H1 (cell line): ENCODE data around the gene LPAR3. TPM values are rescaled to one million over a fixed set of nuclear protein-coding genes. Genes with fewer than 3 reads are reported as not detected.

Experiments used
- CTCF ChIA-PET: fragments of 300-600 bp; sonication (Branson Sonifier 250); formaldehyde crosslinking; loops from one replicate; lab custom pipeline; 2021; ENCODE audit not compliant: partially characterized antibody; lab: Charles Lee
- POLR2A ChIA-PET: fragments of 300-600 bp; sonication (Branson Sonifier 250); formaldehyde crosslinking; loops from one replicate; lab custom pipeline; 2021; ENCODE audit warnings: inconsistent platforms; ENCODE audit not compliant: partially characterized antibody; lab: Charles Lee
- DNase-seq, 2 experiments: peaks; one replicate each; pipeline versions ENCODE4 v3.0.0 to v3.0.0-alpha.2; 2010 to 2022; ENCODE audit warnings: low spot score in 2 of 2, low read depth in 1 of 2, mixed read lengths in 1 of 2
- FAIRE-seq: peaks from 2 replicates; lab custom pipeline; 2011; peaks lifted over from hg19 to GRCh38; lab: Jason Lieb, UNC
- H2AFZ ChIP-seq: 2 replicates; pipeline ENCODE4 v1.8.1; 2012; ENCODE audit warnings: low read length, inconsistent platforms
- H2AK5ac ChIP-seq: 2 replicates; pipeline ENCODE4 v1.6.1; 2013; ENCODE audit warnings: low read depth, low read length
- H2BK120ac ChIP-seq: replicated peaks from 2 replicates; pipeline ENCODE3; 2013; ENCODE audit warnings: low read depth, low read length, inconsistent platforms
- H2BK12ac ChIP-seq: 2 replicates; pipeline ENCODE4 v1.6.1; 2013; ENCODE audit warnings: low read depth, low read length
- H2BK15ac ChIP-seq: 2 replicates; pipeline ENCODE4 v1.6.1; 2013; ENCODE audit warnings: low read length
- H2BK20ac ChIP-seq: 2 replicates; pipeline ENCODE4 v1.6.1; 2013; ENCODE audit warnings: low read length
- H2BK5ac ChIP-seq: 2 replicates; pipeline ENCODE4 v1.6.1; 2013; ENCODE audit warnings: low read depth, low read length
- H3K14ac ChIP-seq: 2 replicates; pipeline ENCODE4 v1.6.1; 2013; ENCODE audit warnings: inconsistent platforms; ENCODE audit not compliant: insufficient read length
- H3K18ac ChIP-seq: 2 replicates; pipeline ENCODE4 v1.6.1; 2013; ENCODE audit warnings: low read length; ENCODE audit errors: extremely low read depth
- H3K23ac ChIP-seq: 2 replicates; pipeline ENCODE4 v1.6.1; 2013; ENCODE audit warnings: inconsistent platforms; ENCODE audit not compliant: insufficient read length
- H3K23me2 ChIP-seq: 2 replicates; pipeline ENCODE4 v1.6.1; 2013; ENCODE audit warnings: low read depth, low read length
- H3K27ac ChIP-seq: 2 replicates; pipeline ENCODE4 v1.6.1; 2011; ENCODE audit warnings: low read depth, low read length, inconsistent platforms
- H3K27me3 ChIP-seq, 4 experiments: replicated peaks in 1 of 4; 1 replicate in 1 of 4; 2 replicates in 3 of 4; pipeline versions ENCODE4 v1.6.1 to v1.8.1; 2011 to 2013; ENCODE audit warnings: low read length in 3 of 4, mild to moderate bottlenecking in 3 of 4, inconsistent platforms in 2 of 4, mixed read lengths in 2 of 4, moderate library complexity in 1 of 4; ENCODE audit not compliant: control insufficient read depth in 3 of 4, insufficient read depth in 3 of 4; ENCODE audit errors: extremely low read depth in 1 of 4
- H3K36me3 ChIP-seq, 4 experiments: 2 replicates each; pipeline versions ENCODE4 v1.6.1 to v1.8.1; 2011 to 2013; ENCODE audit warnings: mild to moderate bottlenecking in 4 of 4, low read length in 3 of 4, moderate library complexity in 2 of 4, control low read depth in 1 of 4, inconsistent platforms in 1 of 4; ENCODE audit not compliant: insufficient read depth in 4 of 4, control insufficient read depth in 2 of 4
- H3K4ac ChIP-seq: replicated peaks from 2 replicates; pipeline ENCODE3; 2013; ENCODE audit warnings: low read length, low read depth, mixed read lengths, inconsistent platforms; ENCODE audit not compliant: insufficient read length
- H3K4me1 ChIP-seq, 4 experiments: replicated peaks in 1 of 4; 1 replicate in 1 of 4; 2 replicates in 3 of 4; pipeline versions ENCODE4 v1.6.1 to v1.8.1; 2011 to 2013; ENCODE audit warnings: low read length in 3 of 4, inconsistent platforms in 2 of 4, mixed read lengths in 1 of 4; ENCODE audit not compliant: insufficient read depth in 4 of 4, control insufficient read depth in 3 of 4
- H3K4me2 ChIP-seq, 2 experiments: 2 replicates each; pipeline versions ENCODE4 v1.6.1 to v1.8.1; 2011 to 2013; ENCODE audit warnings: low read depth in 2 of 2, low read length in 2 of 2, control low read depth in 1 of 2, inconsistent platforms in 1 of 2, mild to moderate bottlenecking in 1 of 2; ENCODE audit not compliant: insufficient read depth in 1 of 2
- H3K4me3 ChIP-seq, 4 experiments: fragments of 200-600, 300-600 bp in 1 of 4; sonication (generic), shearing (Covaris generic), sonication (Bioruptor Twin) in 1 of 4; 2 replicates each; pipeline versions ENCODE4 v1.5.1 to v1.8.1; 2011 to 2016; ENCODE audit warnings: low read length in 4 of 4, low read depth in 3 of 4, control low read depth in 2 of 4, inconsistent platforms in 2 of 4, mild to moderate bottlenecking in 2 of 4, mixed read lengths in 1 of 4, moderate library complexity in 1 of 4; ENCODE audit not compliant: insufficient read depth in 2 of 4; ENCODE audit errors: extremely low read depth in 1 of 4
- H3K56ac ChIP-seq: replicated peaks from 2 replicates; pipeline ENCODE3; 2013; ENCODE audit warnings: low read depth, mild to moderate bottlenecking, mixed read lengths, low read length, inconsistent platforms; ENCODE audit not compliant: insufficient read length
- H3K79me1 ChIP-seq: 2 replicates; pipeline ENCODE4 v1.6.1; 2013; ENCODE audit warnings: low read depth, low read length, control low read depth
- H3K79me2 ChIP-seq, 2 experiments: 2 replicates each; pipeline versions ENCODE4 v1.6.1 to v1.8.1; 2012 to 2013; ENCODE audit warnings: low read length in 2 of 2, mild to moderate bottlenecking in 2 of 2, inconsistent platforms in 1 of 2; ENCODE audit not compliant: insufficient read depth in 2 of 2, control insufficient read depth in 1 of 2
- H3K9ac ChIP-seq, 4 experiments: replicated peaks in 1 of 4; 1 replicate in 1 of 4; 2 replicates in 3 of 4; pipeline versions ENCODE4 v1.6.1 to v1.8.1; 2011 to 2013; ENCODE audit warnings: low read depth in 3 of 4, low read length in 3 of 4, control low read depth in 2 of 4, mild to moderate bottlenecking in 2 of 4, moderate library complexity in 2 of 4, inconsistent platforms in 1 of 4; ENCODE audit errors: extremely low read depth in 1 of 4
- H3K9me3 ChIP-seq, 2 experiments: 2 replicates each; pipeline versions ENCODE4 v1.6.1 to v1.8.1; 2012 to 2013; ENCODE audit warnings: mild to moderate bottlenecking in 2 of 2, moderate library complexity in 2 of 2, control low read depth in 1 of 2, inconsistent platforms in 1 of 2, low read depth in 1 of 2, low read length in 1 of 2, mixed read lengths in 1 of 2; ENCODE audit not compliant: insufficient read depth in 2 of 2
- H4K20me1 ChIP-seq, 2 experiments: replicated peaks in 1 of 2; 2 replicates each; pipeline versions ENCODE3 to v1.8.1; 2011 to 2013; ENCODE audit warnings: inconsistent platforms in 2 of 2, low read length in 2 of 2, mild to moderate bottlenecking in 1 of 2; ENCODE audit not compliant: insufficient read depth in 2 of 2, control insufficient read depth in 1 of 2
- H4K5ac ChIP-seq: 2 replicates; pipeline ENCODE4 v1.6.1; 2013; ENCODE audit warnings: low read length, low read depth, mixed read lengths, inconsistent platforms; ENCODE audit not compliant: insufficient read length
- H4K8ac ChIP-seq: 2 replicates; pipeline ENCODE4 v1.8.0; 2013; ENCODE audit warnings: mild to moderate bottlenecking, moderate library complexity, low read length, inconsistent platforms; ENCODE audit not compliant: insufficient read depth; ENCODE audit errors: extremely low read depth
- H4K91ac ChIP-seq: replicated peaks from 2 replicates; pipeline ENCODE3; 2013; ENCODE audit warnings: low read length, mixed read lengths, inconsistent platforms; ENCODE audit not compliant: insufficient read length
- CHD2 ChIP-seq: IDR thresholded peaks from 2 replicates; pipeline ENCODE4 v1.6.1; 2012; ENCODE audit warnings: low read length, improper control_type of control experiment
- EP300 ChIP-seq, 2 experiments: IDR thresholded peaks; 1 replicate in 1 of 2; 2 replicates in 1 of 2; pipeline ENCODE4 v1.6.1; 2011 to 2012; ENCODE audit warnings: low read depth in 2 of 2, low read length in 2 of 2, mild to moderate bottlenecking in 2 of 2, borderline replicate concordance in 1 of 2, inconsistent platforms in 1 of 2, moderate library complexity in 1 of 2
- GABPA ChIP-seq: IDR thresholded peaks from 2 replicates; pipeline ENCODE4 v1.6.1; 2011; ENCODE audit warnings: mild to moderate bottlenecking, low read length, moderate library complexity, borderline replicate concordance; ENCODE audit not compliant: insufficient read depth
- JUND ChIP-seq: IDR thresholded peaks from 2 replicates; pipeline ENCODE4 v1.6.1; 2011; ENCODE audit warnings: mild to moderate bottlenecking, improper control_type of control experiment, low read length
- KDM5A ChIP-seq: fragments of 200-600 bp; IDR thresholded peaks from 2 replicates; pipeline ENCODE4 v1.7.1; 2012; ENCODE audit warnings: mild to moderate bottlenecking, low read length, inconsistent platforms, mixed read lengths
- NANOG ChIP-seq: IDR thresholded peaks from 2 replicates; pipeline ENCODE4 v1.6.1; 2011; ENCODE audit warnings: low read length, low read depth, mild to moderate bottlenecking, inconsistent platforms; ENCODE audit not compliant: insufficient read depth, poor library complexity, severe bottlenecking
- PHF8 ChIP-seq: fragments of 200-600 bp; sonication (generic); conservative IDR thresholded peaks from 2 replicates; pipeline ENCODE4 v1.7.1; 2012; ENCODE audit warnings: low read depth, mild to moderate bottlenecking, inconsistent platforms, low read length, moderate library complexity
- SIRT6 ChIP-seq: IDR thresholded peaks from one replicate; pipeline ENCODE4 v1.7.1; 2012; ENCODE audit warnings: low read length, inconsistent platforms
- SIX5 ChIP-seq: IDR thresholded peaks from 2 replicates; pipeline ENCODE4 v1.6.1; 2011; ENCODE audit warnings: mild to moderate bottlenecking, low read depth, low read length
- SP1 ChIP-seq: IDR thresholded peaks from 2 replicates; pipeline ENCODE4 v1.6.1; 2011; ENCODE audit warnings: low read depth, low read length
- SP2 ChIP-seq: IDR thresholded peaks from 2 replicates; pipeline ENCODE4 v1.6.1; 2012; ENCODE audit warnings: mild to moderate bottlenecking, low read length, inconsistent platforms
- WGBS, 2 experiments: shearing (Covaris generic) in 1 of 2; methylation state at CpG; one replicate each; pipeline versions ENCODE4 v1.1.6 to v1.1.7; 2013 to 2015; ENCODE audit warnings: low lambda C conversion rate in 2 of 2, mixed read lengths in 2 of 2, inconsistent platforms in 1 of 2, low coverage in 1 of 2, missing lambda C conversion rate in 1 of 2; ENCODE audit not compliant: insufficient replicate concordance in 2 of 2, insufficient coverage in 1 of 2, insufficient read length in 1 of 2; ENCODE audit errors: extremely low coverage in 1 of 2, missing lambda C conversion rate in 1 of 2; 5-methylcytosine and 5-hydroxymethylcytosine counted together
- polyA plus RNA-seq, 7 experiments: library from polyadenylated mRNA; depleted of rRNA in 3 of 7; stranded (reverse) in 5 of 7; unstranded in 2 of 7; fragments of >200 nt in 5 of 7; fragments of 200-250 nt in 2 of 7; gene quantifications; 1 replicate in 5 of 7; 2 replicates in 1 of 7; 4 replicates in 1 of 7; pipeline versions ENCODE4 v1.2.1 to v1.2.3, GENCODE V29; 2011 to 2013; ENCODE audit warnings: missing spikeins in 2 of 7, mixed read lengths in 2 of 7
- total RNA-seq: library from RNA; stranded (reverse); fragmentation: NEBNext Ultra II Directional; extraction: Animal tissue kit (Norgen Biotek cat#: 25700); gene quantifications from 2 replicates; pipeline ENCODE4 v1.2.1, GENCODE V29; 2021

LPAR3 gene
- total and polyA plus RNA-seq, 2 of the 8 experiments (the other 6 are each of a cell fraction or from before 2014, with no cell fraction given) = 17.1 to 25.4 TPM

DNA sequence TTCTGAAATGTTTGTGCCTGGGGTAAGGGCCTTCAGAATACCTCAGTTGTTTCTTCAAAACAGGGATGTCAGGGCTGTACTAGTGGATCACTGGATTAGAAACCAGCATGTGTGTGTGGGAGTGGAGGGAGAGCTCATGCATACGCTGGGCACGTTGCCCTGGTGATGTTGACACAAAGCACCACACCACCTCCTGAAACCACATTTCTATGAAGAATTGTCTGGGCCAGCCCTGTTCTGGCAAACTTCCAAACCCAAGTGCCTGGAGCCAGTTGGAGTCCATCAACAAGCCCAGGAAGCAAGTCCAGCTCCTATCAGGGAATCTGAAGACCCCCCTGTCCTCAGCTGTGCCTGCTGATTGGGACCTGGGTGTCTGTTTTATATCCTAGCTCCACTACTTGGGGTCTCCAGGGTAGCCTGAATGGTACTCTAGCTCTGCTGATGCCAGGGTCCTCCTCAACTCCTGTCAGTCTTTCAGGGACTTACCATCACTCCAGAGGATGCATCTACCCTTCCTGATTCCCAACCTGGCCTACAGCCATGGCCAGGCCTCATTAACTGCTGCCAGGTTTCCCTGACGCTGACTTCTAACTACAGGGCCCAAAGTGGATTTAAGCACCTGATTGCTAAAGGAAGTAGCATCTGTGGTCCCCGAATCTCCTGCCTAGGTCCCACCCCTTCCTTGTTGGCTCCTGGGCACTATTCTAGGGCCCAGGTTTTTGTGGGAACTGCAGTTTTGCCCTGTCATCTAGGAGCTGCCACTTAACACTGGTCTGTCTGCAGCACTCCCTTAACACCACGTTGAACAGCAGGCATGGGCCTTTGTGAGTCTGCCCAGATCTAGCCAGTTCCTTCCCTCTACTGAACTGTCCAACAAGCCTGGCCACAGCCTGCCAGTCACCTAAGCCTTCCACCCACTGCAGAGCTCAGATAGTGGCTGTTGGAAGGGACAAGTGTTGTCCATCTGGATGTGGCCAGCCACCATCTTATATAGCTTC lies 45.5 kb downstream of the LPAR3 start:
- WGBS, 2 experiments = 91% methylated on average over 5 of the region's 5 CpGs; no CpG with 5 or more reads in 1 of the 2 experiments
- peaks cover 0 to 3% of the 10 kb centered on the region in 2 experiments for H4K20me1 ChIP-seq
- H2BK15ac ChIP-seq = no peak overlapping the region
- H3K14ac ChIP-seq = no peak overlapping the region
- H4K5ac ChIP-seq = no peak overlapping the region
- H3K79me2 ChIP-seq = no peaks in the 10 kb centered on the region
- no peak overlapping the region for H3K56ac ChIP-seq
- DNase-seq (no peak), FAIRE-seq (no peak)
- H3K27me3 ChIP-seq = no peaks in the 10 kb centered on the region
- H3K9me3 ChIP-seq = no peaks in the 10 kb centered on the region
- H3K18ac ChIP-seq = no peak overlapping the region
- no peak overlapping the region for H4K8ac ChIP-seq
- H2BK5ac ChIP-seq = no peak overlapping the region
- H3K4me1 ChIP-seq = peaks cover 0 to 4% (median 0%) of the 10 kb centered on the region in 4 experiments; a peak in 1 of 7 replicates
- no peak overlapping the region for H3K23ac ChIP-seq
- H3K4me2 ChIP-seq = no peak overlapping the region
- H3K27ac ChIP-seq = no peak overlapping the region
- H4K91ac ChIP-seq = no peak overlapping the region
- H2AK5ac ChIP-seq = no peak overlapping the region
- H3K4ac ChIP-seq = no peak overlapping the region
- no peak for TF ChIP-seq CHD2
- no peak for TF ChIP-seq SP1
- TF ChIP-seq PHF8 = no peak
- no peak for TF ChIP-seq GABPA
- no peak for TF ChIP-seq SP2
- no peak for TF ChIP-seq EP300 (IDR thresholded peaks at IDR 0.05; ENCODE audit: borderline replicate concordance in 1 of 2, low read depth in 2 of 2, low read length in 2 of 2)
- no peak for TF ChIP-seq JUND
- TF ChIP-seq SIX5 = no peak
- TF ChIP-seq KDM5A = no peak
- TF ChIP-seq NANOG = no peak
- no peak for TF ChIP-seq SIRT6
- H2BK12ac ChIP-seq = no peak overlapping the region
- no peak overlapping the region for H3K4me3 ChIP-seq
- H2BK120ac ChIP-seq = no peak overlapping the region
- ChIA-PET POLR2A (interaction anchor here (0.8 to 1.0 kb wide), 2 partner anchors 12 to 52 kb away, joined by 3 read pairs; no protein-coding TSS in a partner anchor), CTCF (interaction anchor here (0.7 to 1.7 kb wide), 6 partner anchors 11 to 228 kb away, joined by 3 to 5 read pairs (median 3); no protein-coding TSS in a partner anchor)
- H3K36me3 ChIP-seq = no peaks in the 10 kb centered on the region; a peak in 1 of 8 replicates
- no peaks in the 10 kb centered on the region for H3K79me1 ChIP-seq
- no peak overlapping the region for H3K9ac ChIP-seq
- H2BK20ac ChIP-seq = no peak overlapping the region
- no peak overlapping the region for H2AFZ ChIP-seq
- H3K23me2 ChIP-seq = no peaks in the 10 kb centered on the region
